ENCODE measurements around the gene AQP6.

The AQP6 gene

DNA sequence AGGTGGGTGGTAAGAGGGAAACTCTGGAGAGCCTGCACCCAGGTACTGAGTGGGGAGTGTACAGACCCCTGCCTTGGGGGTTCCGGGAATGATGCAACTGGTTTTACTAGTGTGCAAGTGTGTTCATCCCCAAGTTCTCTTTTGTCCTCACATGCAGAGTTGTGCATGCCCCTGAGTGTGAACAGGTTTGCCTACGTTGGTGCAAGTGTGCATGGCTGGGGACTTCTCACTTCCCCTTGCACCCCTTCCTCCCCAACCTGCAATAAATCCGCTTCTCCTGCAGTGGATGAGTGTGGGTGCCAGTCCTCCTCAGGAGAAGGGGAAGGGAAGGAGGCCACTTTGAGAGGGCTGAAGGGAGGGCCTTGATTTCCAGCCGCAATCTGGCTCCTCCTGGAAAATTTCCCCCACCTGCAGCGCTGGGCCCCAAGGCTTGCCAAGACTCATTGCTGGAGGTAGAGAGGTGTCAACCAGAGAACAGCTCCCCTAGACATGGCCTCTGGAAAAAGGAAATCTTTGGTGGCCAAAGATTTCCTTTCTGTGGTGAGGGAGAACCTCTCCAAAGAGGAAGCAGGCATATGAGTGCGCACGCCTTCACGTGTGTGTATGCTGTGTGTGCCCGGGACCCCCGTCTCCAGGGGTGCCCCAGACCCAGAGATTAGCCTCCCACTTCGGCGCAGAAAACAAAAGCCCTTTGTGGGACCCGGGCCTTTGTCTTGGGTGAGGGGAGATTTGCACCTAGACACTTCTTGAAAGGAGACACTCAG is 16.7 kb upstream of the AQP6 start:
- no peak for DNase-seq

DNA sequence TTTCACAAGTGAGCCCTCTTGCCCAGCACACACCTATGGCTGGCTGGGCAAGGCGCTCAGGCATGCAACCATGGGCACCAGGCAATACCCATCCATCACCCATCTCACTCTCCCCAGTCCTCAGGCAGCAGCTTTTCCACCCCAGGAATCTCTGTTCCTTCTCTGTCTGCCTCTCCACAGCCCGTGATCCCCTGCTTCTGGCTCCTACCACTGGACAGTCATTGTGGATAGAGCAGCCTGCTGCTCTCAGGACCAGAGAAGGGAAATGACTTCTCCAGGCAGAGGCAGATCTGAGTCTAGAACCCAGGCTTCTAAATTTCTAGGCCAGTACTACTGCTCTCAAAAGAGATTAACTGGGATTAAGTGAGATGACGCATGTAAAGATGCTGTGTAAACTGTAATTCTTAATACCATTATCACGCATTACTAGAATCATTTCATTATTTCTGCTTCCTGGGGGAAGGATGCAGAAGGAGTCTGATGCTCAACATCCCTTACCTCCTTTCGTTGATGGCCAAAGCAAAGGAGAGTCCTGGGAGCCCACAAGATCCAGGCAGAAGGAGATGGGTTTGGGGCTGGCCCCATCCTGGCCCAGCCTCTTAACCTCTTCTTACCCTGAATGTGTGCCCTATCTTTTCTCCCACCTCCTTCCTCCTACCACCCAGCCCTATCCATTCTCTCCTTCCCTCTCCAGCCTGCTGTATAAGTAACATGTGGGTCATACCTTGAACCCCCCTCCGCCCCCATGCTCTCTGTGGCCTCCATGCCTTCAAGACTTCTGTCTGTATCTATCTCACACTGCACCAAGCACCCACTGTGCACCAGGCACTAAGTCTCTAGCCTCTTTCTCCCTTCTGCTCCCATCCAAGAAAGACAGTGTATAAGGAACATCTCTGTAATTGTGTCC is 15.8 kb upstream of the AQP6 start:
- no peak for DNase-seq

DNA sequence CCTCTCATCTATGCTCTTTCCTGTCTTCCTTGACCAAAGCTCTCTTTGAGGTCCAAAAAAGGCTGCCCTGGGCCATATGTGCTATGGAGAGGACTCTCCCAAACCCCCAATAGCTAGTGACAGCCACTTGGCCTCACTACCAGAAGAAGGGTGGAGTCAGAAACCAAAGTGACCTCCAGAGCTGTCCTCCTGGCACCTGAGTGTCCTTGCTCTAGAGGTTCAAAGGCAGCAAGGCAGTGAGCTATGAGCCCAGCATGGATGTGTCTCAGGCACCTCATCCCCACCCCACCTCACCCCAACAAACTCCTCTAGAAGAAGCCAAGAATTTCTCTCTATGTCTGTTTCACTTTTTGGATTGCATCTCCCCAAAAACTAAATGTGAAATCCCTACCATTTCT is 15.2 kb upstream of the AQP6 start:
- DNase-seq = no peak

DNA sequence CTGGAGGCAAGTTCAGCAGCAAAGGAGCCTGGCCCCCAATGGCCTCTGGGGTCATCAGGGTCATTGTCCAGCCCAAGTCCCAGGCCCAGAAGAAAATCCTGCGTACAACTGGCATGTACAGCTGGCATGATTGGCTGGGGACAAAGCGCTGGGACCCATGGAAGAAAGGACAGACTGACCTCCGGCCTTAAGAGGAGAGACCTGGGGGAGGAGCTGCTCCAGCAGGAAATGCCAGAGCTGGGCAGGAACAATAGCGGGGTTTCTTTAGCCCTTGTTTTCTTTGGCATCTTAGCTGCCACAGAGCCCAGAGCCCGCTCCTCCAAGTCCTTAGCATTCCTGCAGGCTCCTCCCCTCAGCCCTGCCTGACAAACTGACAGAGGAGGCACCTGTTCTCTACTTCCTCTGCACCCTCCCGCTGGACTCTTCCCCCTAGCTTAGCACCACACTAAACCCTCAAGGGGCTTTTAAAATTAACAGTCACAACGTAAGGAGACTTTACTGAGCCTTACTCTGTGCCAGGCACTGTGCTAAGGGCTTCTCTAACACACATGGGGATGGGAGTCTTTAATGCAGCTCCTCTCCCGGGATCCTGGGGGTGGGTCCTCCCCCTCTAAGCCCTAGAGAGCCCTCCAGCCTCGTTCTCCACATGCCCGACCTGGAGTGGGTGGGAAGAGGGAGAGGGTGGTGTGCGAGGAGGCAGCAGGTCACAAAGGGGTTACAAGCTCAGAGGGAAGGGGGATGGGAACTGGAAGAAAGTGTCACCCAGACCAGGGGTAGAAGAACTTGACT is 12.9 kb upstream of the AQP6 start:
- no peak for DNase-seq

DNA sequence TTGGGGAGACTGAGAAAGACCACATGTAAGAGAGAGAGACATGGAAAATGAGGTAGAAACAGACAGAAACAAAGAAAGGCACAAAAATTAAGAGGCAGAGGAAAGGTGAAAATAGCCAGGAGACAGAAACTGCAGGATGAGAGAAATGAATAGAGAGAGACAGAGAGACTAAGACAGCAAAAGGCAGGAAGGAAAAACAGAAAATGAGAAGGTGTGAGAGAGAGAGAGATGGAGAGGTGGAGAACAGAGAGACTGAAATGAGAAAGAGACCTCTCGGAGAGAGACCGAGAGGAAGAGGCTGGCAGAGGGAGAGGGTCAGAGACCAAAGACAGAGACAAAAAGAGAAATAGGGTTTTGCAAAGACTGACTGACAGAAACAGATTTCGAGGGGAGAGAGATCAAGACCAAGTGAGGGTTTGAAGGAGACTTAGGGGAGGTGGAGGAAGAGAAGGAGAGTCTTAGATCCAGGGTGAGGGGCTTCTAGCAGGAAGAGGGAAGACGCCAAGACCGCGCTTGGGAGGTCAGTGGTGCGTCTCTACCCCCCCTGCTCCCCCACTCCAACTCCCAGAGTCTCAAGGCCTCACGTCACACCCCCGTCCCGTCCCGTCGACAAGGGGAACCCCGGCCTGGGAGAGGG is 12.2 kb upstream of the AQP6 start:
- DNase-seq = no peak

DNA sequence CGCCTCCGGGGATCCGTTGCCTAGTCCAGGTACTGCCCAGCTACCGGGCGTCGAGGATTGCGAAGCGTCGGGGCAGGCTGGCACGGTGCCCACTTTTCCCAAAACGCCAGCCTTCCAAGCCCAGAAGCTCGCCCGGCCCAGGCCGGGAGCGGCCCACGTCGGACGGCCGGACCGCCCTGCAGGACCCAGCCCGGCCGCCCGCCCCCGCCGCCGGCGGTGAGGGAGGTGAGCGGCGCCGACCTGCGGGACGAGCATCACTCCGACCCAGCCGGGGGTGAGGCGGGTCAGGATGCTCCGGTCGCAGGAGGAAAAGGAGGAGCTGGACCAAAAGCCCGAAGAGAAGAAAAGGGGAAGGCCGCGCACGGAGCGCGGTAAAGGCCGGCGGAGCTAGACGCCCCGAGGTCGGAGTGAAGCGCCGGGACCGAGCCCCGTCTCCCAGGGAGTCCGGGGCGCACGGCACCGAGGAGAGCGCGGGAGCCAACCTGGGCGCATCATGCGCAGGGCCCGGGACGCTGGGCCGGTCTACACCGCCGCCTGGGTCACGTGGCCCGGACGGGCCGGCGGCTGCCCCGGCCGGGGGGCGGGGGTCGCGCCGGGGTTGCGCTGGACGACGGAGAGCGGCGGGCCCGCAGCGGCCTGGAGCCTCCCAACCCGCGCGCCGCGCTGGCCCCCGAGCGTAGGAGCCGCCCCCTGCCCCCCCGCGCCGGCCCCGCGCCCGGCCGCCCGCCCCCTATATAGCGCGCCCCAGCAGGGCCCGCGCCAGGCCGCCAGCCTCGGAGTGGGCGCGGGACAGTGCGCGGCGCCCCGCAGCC is 11.4 kb upstream of the AQP6 start, which contains the start of gene AQP5:
TSS of gene AQP5 (plus strand) at position 762 of the 812 bp plus-strand sequence. CDS start 146 bp downstream, outside the sequence.
- no peak for DNase-seq

DNA sequence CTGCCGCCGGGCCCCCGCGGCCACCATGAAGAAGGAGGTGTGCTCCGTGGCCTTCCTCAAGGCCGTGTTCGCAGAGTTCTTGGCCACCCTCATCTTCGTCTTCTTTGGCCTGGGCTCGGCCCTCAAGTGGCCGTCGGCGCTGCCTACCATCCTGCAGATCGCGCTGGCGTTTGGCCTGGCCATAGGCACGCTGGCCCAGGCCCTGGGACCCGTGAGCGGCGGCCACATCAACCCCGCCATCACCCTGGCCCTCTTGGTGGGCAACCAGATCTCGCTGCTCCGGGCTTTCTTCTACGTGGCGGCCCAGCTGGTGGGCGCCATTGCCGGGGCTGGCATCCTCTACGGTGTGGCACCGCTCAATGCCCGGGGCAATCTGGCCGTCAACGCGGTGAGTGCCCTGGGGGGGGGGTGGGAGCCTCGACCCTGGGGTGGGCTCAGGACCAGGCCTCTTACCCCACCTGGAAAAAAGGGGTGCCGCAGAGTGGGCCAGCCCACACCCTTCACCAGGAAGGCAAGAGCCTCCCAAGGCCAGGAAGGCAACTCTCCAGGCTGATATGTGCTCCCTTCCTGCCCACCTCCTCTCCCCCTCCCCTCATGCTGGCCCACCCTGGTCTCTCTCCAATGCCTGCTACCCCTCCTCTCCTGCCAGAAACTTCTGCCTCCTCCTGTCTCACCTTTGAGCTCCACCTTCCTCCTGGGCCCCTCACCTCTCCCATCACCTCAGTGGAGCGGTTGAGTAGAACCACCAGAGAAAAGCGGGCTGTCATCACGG is 10.6 kb upstream of the AQP6 start:
- no peak for DNase-seq

DNA sequence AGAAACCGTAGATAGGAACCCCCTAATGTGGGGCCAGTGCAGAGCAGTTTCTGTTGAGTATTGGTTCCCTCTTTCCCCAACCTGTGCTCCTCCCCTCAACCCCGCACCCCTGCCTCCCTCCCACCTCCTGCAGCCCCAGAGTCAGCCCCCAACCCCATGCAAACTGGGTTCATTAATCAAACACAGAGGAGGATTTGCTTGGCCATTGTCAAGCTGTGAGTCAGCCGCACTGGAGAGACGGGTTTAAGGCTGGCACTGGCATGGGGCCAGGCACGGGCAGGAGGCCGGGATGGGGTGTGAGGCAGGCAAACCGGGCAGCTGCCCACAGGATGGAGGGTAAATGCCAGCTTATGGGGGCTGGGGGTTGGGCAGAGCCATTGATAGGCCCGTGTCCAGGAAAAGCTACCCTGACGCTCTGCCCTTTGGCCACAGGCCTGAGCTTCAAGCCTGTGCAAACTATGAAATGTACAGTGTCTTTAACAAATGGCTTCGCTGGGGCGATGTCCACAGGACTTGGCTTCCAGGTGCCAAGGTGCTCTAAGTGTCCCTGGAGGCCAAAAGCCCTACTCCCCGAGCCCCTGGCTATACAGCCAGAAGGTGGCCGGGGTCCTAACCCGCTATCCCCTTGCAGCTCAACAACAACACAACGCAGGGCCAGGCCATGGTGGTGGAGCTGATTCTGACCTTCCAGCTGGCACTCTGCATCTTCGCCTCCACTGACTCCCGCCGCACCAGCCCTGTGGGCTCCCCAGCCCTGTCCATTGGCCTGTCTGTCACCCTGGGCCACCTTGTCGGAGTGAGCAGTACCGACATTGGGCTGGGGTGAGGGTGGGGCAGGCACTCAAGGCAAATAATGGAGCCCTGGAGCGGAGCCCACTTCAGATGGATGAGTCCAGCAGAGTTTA is 9.6 kb upstream of the AQP6 start:
- peak in 28 of 51 donors; percentile 13 to 77 (median 30) for DNase-seq

DNA sequence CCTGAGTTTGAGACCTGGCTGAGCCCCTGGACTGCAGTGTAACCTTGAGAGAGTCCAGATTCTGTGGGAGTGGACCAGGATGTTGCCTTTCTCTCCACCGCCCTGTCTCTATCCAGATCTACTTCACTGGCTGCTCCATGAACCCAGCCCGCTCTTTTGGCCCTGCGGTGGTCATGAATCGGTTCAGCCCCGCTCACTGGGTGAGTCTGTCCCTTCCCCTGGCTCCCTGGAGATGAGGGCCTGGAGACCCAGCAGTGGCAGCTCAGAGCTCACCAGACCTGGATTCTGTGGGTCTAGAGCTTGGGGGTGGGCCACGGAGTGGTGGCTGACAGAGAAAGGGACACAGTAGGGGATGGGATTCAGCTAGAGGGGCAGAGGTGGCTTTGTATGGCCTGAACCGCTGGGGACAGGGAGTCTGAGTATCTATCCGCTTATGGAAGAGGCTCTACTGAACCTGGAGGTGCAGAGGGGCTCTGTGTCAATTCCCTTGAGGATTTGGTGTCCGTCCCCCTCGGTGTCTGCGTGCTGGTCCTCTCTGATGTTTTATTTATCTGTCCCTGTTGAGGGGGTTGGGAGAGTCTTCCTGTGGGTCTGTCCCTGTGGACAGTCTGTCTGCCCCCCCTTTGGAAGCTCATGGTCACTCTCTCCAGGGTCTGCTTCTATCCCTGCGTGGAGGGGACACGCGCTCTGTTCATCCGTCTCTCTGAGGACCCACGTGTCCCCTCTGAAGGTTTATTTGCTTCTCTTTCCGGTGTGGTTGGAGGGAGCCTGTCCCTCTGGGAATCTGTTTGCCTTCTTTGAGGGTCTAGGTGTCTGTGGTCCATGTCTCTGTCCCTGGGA is 8.6 kb upstream of the AQP6 start:
- no peak for DNase-seq

DNA sequence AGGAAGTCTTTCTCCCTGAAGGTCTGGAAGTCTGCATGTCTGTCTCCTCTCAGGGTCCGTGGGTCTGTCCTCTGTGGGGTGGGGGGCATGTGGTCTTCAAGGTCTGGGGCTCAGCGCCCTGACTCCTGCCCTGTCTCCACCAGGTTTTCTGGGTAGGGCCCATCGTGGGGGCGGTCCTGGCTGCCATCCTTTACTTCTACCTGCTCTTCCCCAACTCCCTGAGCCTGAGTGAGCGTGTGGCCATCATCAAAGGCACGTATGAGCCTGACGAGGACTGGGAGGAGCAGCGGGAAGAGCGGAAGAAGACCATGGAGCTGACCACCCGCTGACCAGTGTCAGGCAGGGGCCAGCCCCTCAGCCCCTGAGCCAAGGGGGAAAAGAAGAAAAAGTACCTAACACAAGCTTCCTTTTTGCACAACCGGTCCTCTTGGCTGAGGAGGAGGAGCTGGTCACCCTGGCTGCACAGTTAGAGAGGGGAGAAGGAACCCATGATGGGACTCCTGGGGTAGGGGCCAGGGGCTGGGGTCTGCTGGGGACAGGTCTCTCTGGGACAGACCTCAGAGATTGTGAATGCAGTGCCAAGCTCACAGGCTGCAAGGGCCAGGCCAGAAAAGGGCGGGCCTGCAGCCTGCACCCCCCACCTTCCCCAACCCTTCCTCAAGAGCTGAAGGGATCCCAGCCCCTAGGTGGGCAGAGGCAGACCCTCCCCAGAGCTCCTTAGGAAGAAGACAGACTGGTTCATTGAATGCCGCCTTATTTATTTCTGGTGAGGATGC is 7.7 kb upstream of the AQP6 start:
- DNase-seq = no peak

DNA sequence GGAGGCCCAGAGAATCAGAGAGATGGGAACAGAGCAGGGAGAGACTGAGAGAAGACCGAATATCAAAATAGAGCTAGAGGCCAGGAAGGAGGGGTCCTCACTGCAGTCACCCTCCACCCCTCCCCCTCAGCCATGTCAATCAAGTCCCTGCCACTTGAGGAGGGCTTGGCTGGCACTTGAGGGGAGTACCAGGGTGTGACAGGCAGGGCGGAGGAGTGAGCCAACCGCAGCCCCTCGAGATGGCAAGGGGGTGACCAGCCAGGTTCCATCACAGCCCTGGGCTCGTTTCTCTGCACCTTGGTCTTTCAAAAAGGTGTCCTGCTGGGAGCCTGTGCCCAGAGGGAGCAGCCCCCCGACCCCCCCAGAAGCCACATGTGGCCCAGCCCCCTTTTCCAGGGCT is 6.9 kb upstream of the AQP6 start:
- no peak for DNase-seq

DNA sequence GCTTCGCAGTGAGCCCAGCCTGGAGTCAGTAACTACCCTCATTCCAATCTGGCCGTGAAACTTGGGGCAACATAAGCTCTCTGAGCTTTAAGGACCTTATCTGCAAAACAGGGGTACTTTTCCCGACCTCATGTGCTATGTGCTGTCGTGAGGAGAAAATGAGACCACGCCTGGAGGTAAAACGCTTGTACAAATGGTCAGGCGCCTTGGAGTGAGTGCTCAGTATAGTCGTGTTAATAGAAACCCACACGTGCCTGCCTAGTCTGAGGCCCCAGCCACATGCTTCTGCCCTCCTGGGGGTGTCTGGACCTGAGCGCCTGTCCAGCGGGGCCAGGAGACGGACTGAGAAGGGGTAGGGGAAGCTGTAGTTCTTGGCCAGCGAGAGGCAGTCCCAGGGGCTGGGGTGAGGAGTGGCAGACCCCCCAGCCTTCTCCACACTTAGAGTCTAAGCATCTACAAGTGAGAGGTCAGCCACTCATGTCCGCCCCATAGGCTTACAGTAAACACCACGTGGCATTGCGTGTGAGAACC is 6.2 kb upstream of the AQP6 start:
- no peak for DNase-seq

DNA sequence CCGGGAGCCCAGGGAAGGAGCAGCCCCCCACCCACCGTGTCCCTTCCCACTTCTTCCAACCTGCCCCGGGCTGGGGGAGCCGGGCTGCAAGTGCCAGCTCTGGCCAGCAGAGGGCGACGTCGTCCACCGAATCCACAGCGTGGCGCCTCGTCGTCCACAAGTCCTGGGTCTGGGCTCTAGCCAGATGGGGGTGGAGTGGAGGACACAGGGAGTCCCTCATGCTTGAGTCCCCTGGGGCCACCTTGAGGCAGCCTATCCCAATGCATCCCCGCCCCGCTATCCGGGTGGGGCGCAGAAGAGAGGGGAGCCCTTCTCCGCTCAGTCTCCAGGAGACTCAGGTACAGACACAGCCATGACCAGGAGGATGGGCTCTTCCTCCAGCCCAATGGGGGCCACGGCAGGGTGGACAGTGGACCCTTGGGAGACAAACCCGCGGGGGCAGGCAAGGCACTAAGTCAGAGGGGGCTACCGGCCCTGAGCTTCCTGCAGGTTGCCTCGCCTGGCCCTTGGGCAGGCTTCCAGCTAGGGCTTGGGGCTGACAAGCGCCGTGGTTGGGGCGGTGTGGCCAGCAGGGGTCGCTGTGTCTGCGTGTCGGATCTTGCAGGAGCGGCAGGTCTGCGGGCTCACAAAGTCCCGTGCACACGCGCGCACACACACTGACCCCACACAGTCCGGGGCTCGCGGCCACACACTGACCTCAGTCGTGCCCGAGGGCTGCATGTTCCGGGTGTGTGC is 5.5 kb upstream of the AQP6 start:
- peak; percentile 71 to 98 (median 88) for DNase-seq

DNA sequence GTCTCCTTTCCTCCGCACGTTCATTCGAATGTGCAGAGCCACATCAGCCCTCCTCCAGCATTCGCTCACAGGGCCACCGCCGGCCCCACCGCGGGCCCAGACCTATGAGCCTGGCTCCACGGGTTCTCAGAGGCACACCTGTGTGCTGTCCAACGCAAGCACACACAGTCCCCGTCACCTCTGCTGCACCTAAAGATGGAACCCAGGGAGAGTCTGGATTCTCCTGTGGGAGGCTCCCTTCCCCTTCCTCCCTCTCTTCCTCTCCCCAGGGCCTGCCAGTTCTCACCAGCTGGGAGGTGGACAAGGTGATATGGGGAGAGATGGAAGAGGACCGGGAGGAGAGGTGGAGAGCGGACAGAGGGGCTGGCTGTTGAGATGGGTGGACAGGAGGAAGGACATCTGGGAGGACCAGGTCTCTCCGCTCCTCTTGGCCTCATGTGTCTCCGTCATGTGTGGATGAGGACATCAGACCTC is 4.9 kb upstream of the AQP6 start:
- DNase-seq = no peak

DNA sequence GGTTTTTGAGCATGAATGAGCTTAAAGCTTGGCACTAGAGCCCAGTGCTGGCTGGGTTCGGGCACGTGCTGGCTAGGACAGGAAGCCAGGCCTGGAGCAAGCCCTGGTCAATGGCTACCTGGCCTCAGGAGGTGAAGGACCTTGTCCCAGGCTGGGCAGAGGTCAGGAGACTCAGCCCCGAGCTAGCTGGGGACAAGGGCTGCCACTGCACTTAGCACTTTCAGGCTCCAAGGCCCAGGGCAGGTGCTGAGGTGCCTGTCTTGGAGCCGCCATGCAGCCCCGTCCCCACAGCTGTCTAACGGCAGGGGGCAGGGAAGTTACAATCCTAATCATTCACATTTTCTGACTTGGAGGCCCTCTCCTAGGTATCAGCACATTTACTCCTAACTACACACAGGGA is 4.3 kb upstream of the AQP6 start:
- DNase-seq = peak in 2 of 51 donors; percentile 27 to 34

DNA sequence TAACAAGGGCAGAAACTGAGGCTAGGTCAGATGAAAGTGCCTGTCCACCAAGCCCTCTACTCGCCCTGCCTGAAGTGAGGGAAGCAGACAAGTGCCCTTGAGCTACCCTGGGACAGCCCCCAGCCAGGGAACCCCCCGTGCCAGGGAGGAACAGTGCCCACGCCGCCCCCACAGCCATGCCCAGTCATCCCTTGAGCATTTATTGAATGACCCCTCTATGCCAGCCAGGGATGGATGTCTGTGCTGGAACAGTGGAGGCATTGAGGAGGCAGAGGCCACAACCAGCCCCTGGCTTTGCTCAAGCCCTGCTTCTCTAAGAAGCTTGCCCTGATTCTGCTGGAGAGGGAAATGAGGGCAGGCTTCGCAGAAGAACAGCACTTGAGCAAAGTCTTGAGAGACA is 3.7 kb upstream of the AQP6 start:
- DNase-seq = peak in 40 of 51 donors; percentile 13 to 83 (median 59)

Measured in hypothalamus (tissue), 51 donors.